ENCODE results near the gene SUSD6.

Gene SUSD6

DNA sequence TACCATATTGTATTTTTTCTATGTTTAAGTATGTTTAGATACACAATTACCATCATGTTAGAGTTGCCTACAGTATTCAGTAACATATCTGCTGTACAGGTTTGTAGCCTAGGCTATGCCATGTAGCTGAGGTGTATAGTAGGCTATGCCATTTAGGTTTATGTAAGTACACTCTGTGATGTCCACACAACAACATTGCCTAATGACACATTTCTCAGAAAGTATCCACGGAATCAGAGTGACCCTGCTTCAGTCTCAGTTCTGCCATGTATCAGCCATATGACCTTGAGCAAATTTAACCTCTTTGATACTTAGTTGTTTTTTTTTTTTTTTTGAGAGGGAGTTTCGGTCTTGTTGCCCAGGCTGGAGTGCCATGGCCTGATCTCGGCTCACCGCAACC lies 12.7 kb downstream of the SUSD6 start:
- Histone ChIP-seq H3K79me2 (ENCODE audit: control insufficient read depth, insufficient read depth, low read length, unreplicated experiment) (peaks cover 51% of the 10 kb centered on the region), H3K4me3 (ENCODE audit: low read depth, low read length) (no peak overlapping the region), H3K4me1 (ENCODE audit: control insufficient read depth, insufficient read depth, low read length, unreplicated experiment) (peaks cover 3% of the 10 kb centered on the region)

GRCh38 chr14:69625299-69626131 lies 14.1 kb downstream of the SUSD6 start:
- H3K4me3 ChIP-seq (ENCODE audit: low read depth, low read length) = no peak overlapping the region
- H3K4me1 ChIP-seq (ENCODE audit: control insufficient read depth, insufficient read depth, low read length, unreplicated experiment) = no peaks in the 10 kb centered on the region
- H2AFZ ChIP-seq (ENCODE audit: low read length, unreplicated experiment) = no peak overlapping the region
- H3K36me3 ChIP-seq (ENCODE audit: insufficient read depth, low read length) = no peaks in the 10 kb centered on the region
- no peaks in the 10 kb centered on the region for H3K27me3 ChIP-seq (ENCODE audit: insufficient read depth, low read length)
- peaks cover 49% of the 10 kb centered on the region for H3K79me2 ChIP-seq (ENCODE audit: control insufficient read depth, insufficient read depth, low read length, unreplicated experiment)
- H3K27ac ChIP-seq (ENCODE audit: low read depth, low read length) = no peak overlapping the region

More for the DNA sequence above, 12.7 kb downstream of the SUSD6 start:
- no peaks in the 10 kb centered on the region for H3K36me3 ChIP-seq (ENCODE audit: insufficient read depth, low read length)
- no peak overlapping the region for H3K27ac ChIP-seq (ENCODE audit: low read depth, low read length)
- H3K27me3 ChIP-seq (ENCODE audit: insufficient read depth, low read length) = no peaks in the 10 kb centered on the region
- H2AFZ ChIP-seq (ENCODE audit: low read length, unreplicated experiment) = no peak overlapping the region

- Histone ChIP-seq H3K4me1 (ENCODE audit: control insufficient read depth, insufficient read depth, low read length, unreplicated experiment) (no peaks in the 10 kb centered on the region), H3K27me3 (ENCODE audit: insufficient read depth, low read length) (no peaks in the 10 kb centered on the region), H3K27ac (ENCODE audit: low read depth, low read length) (no peak overlapping the region), H3K36me3 (ENCODE audit: insufficient read depth, low read length) (no peaks in the 10 kb centered on the region), H3K4me3 (ENCODE audit: low read depth, low read length) (no peak overlapping the region), H3K79me2 (ENCODE audit: control insufficient read depth, insufficient read depth, low read length, unreplicated experiment) (peaks cover 44% of the 10 kb centered on the region), H2AFZ (ENCODE audit: low read length, unreplicated experiment) (no peak overlapping the region)
These were observed 14.7 kb downstream of the SUSD6 start for GRCh38 chr14:69626132-69626500.

GRCh38 chr14:69629225-69630127 lies 18.1 kb downstream of the SUSD6 start:
- no peak overlapping the region for H2AFZ ChIP-seq (ENCODE audit: low read length, unreplicated experiment)
- H3K36me3 ChIP-seq (ENCODE audit: insufficient read depth, low read length) = no peaks in the 10 kb centered on the region
- peaks cover 52% of the 10 kb centered on the region for H3K79me2 ChIP-seq (ENCODE audit: control insufficient read depth, insufficient read depth, low read length, unreplicated experiment)
- H3K4me3 ChIP-seq (ENCODE audit: low read depth, low read length) = no peak overlapping the region
- no peaks in the 10 kb centered on the region for H3K4me1 ChIP-seq (ENCODE audit: control insufficient read depth, insufficient read depth, low read length, unreplicated experiment)
- no peaks in the 10 kb centered on the region for H3K27me3 ChIP-seq (ENCODE audit: insufficient read depth, low read length)
- no peak overlapping the region for H3K27ac ChIP-seq (ENCODE audit: low read depth, low read length)

DNA sequence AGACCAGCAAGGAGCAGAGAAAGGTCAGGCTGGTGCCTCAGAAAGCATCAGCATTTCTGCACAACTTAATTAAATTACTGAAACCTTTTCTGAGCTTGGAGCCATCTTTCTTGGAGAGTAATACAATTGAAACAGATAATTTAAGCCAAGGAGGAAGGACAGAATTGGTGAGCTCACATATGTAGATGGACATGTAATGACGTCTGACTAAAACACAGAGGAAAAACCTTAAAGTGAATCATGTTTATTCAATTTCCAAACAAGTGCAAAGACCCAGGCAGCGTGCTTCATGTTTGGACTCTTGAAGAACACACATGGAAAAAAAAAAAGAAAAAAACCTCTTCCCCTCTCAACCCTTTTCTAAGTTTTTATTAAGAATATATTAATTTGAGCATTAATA lies 19.0 kb downstream of the SUSD6 start:
- no peak overlapping the region for H3K27ac ChIP-seq (ENCODE audit: low read depth, low read length)
- H3K4me3 ChIP-seq (ENCODE audit: low read depth, low read length) = no peak overlapping the region
- peaks cover 54% of the 10 kb centered on the region for H3K79me2 ChIP-seq (ENCODE audit: control insufficient read depth, insufficient read depth, low read length, unreplicated experiment)
- H3K4me1 ChIP-seq (ENCODE audit: control insufficient read depth, insufficient read depth, low read length, unreplicated experiment) = no peaks in the 10 kb centered on the region
- no peaks in the 10 kb centered on the region for H3K27me3 ChIP-seq (ENCODE audit: insufficient read depth, low read length)
- H2AFZ ChIP-seq (ENCODE audit: low read length, unreplicated experiment) = no peak overlapping the region
- H3K36me3 ChIP-seq (ENCODE audit: insufficient read depth, low read length) = no peaks in the 10 kb centered on the region

GRCh38 chr14:69631509-69631908 lies 20.1 kb downstream of the SUSD6 start:
- Histone ChIP-seq H3K27ac (ENCODE audit: low read depth, low read length) (no peak overlapping the region), H3K4me3 (ENCODE audit: low read depth, low read length) (no peak overlapping the region), H3K36me3 (ENCODE audit: insufficient read depth, low read length) (no peaks in the 10 kb centered on the region), H2AFZ (ENCODE audit: low read length, unreplicated experiment) (no peak overlapping the region), H3K4me1 (ENCODE audit: control insufficient read depth, insufficient read depth, low read length, unreplicated experiment) (no peaks in the 10 kb centered on the region), H3K27me3 (ENCODE audit: insufficient read depth, low read length) (no peaks in the 10 kb centered on the region), H3K79me2 (ENCODE audit: control insufficient read depth, insufficient read depth, low read length, unreplicated experiment) (peaks cover 47% of the 10 kb centered on the region)

- H3K79me2 ChIP-seq (ENCODE audit: control insufficient read depth, insufficient read depth, low read length, unreplicated experiment) = peaks cover 52% of the 10 kb centered on the region
These were observed 20.8 kb downstream of the SUSD6 start for GRCh38 chr14:69632164-69632563.

GRCh38 chr14:69632593-69633151 lies 21.3 kb downstream of the SUSD6 start:
- Histone ChIP-seq H2AFZ (ENCODE audit: low read length, unreplicated experiment) (no peak overlapping the region), H3K4me1 (ENCODE audit: control insufficient read depth, insufficient read depth, low read length, unreplicated experiment) (peaks cover 6% of the 10 kb centered on the region), H3K4me3 (ENCODE audit: low read depth, low read length) (no peak overlapping the region), H3K27me3 (ENCODE audit: insufficient read depth, low read length) (no peaks in the 10 kb centered on the region), H3K79me2 (ENCODE audit: control insufficient read depth, insufficient read depth, low read length, unreplicated experiment) (peaks cover 50% of the 10 kb centered on the region), H3K27ac (ENCODE audit: low read depth, low read length) (no peak overlapping the region), H3K36me3 (ENCODE audit: insufficient read depth, low read length) (no peaks in the 10 kb centered on the region)

More at GRCh38 chr14:69632164-69632563, 20.8 kb downstream of the SUSD6 start:
- Histone ChIP-seq H3K27me3 (ENCODE audit: insufficient read depth, low read length) (no peaks in the 10 kb centered on the region), H2AFZ (ENCODE audit: low read length, unreplicated experiment) (no peak overlapping the region), H3K4me1 (ENCODE audit: control insufficient read depth, insufficient read depth, low read length, unreplicated experiment) (peaks cover under 1% of the 10 kb centered on the region), H3K36me3 (ENCODE audit: insufficient read depth, low read length) (no peaks in the 10 kb centered on the region), H3K27ac (ENCODE audit: low read depth, low read length) (no peak overlapping the region), H3K4me3 (ENCODE audit: low read depth, low read length) (no peak overlapping the region)

- Histone ChIP-seq H3K4me1 (ENCODE audit: control insufficient read depth, insufficient read depth, low read length, unreplicated experiment) (peaks cover 11% of the 10 kb centered on the region), H3K36me3 (ENCODE audit: insufficient read depth, low read length) (no peaks in the 10 kb centered on the region), H3K4me3 (ENCODE audit: low read depth, low read length) (no peak overlapping the region), H3K27ac (ENCODE audit: low read depth, low read length) (no peak overlapping the region), H2AFZ (ENCODE audit: low read length, unreplicated experiment) (no peak overlapping the region), H3K79me2 (ENCODE audit: control insufficient read depth, insufficient read depth, low read length, unreplicated experiment) (peaks cover 46% of the 10 kb centered on the region), H3K27me3 (ENCODE audit: insufficient read depth, low read length) (no peaks in the 10 kb centered on the region)
These were observed 21.8 kb downstream of the SUSD6 start for GRCh38 chr14:69633238-69633637.

DNA sequence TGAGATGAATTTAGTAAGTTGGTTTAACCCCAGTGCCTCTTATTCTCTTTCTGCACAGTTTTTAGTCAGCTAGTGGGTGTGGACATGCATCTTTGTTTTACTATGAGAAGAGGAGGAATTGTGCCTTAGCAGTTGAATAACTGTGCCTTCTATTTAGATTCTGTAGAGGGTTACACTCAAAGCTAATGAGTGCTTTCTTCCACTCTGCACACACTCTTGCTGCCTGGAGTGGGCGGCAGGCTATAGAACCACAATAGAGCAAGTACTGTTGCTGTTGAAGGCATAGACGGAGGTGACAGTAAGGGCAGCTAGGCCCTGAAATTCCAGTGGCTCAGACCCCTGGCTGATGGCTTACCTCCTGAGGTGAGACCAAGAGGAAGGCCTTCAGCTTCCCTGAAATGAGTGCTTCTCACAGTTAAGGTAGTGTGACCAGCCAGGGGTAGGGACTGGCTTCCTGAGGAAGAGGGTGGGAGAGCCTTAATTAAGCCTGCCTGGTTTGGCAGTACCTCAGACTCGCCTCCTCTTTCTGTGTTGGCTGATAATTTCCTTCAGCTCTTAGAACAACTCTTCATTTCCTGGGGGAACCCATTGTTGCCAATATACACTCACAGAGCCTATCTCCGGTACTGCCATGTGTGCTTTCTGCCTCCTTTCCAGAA lies 24.7 kb downstream of the SUSD6 start:
- no peak overlapping the region for H3K27ac ChIP-seq (ENCODE audit: low read depth, low read length)
- H3K36me3 ChIP-seq (ENCODE audit: insufficient read depth, low read length) = peaks cover 4% of the 10 kb centered on the region
- no peak overlapping the region for H3K4me3 ChIP-seq (ENCODE audit: low read depth, low read length)
- H3K79me2 ChIP-seq (ENCODE audit: control insufficient read depth, insufficient read depth, low read length, unreplicated experiment) = peaks cover 45% of the 10 kb centered on the region
- peaks cover 15% of the 10 kb centered on the region for H3K4me1 ChIP-seq (ENCODE audit: control insufficient read depth, insufficient read depth, low read length, unreplicated experiment)
- H3K27me3 ChIP-seq (ENCODE audit: insufficient read depth, low read length) = no peaks in the 10 kb centered on the region
- no peak overlapping the region for H2AFZ ChIP-seq (ENCODE audit: low read length, unreplicated experiment)

Measured in ACC112 (cell line).